Diencephalon (tissue), 1 donor: ENCODE measurements around the gene GMFB. TPM values are rescaled to one million over a fixed set of nuclear protein-coding genes. Genes with fewer than 3 reads are reported as not detected.

Source experiments
- total RNA-seq: library from RNA; depleted of rRNA; stranded (reverse); fragments of >200 nt; gene quantifications from one replicate; pipeline ENCODE4 v1.2.3, GENCODE V29; 2014

GMFB gene
- total RNA-seq = 241 TPM

GRCh38 chr14:54488646-54489317 is at the start of gene GMFB:
TSS of gene GMFB (minus strand) at chr14:54488980. CDS start at chr14:54488927, 53 bp downstream.

GRCh38 chr14:54509546-54510501 is 21.0 kb upstream of the GMFB start, which contains the start of gene CGRRF1:
TSS of gene CGRRF1 (plus strand) at chr14:54509906. CDS start at chr14:54509960, 54 bp downstream.

GRCh38 chr14:54440873-54441868 is 47.6 kb downstream of the GMFB start, which contains the start of gene CNIH1:
TSS of gene CNIH1 (minus strand) at chr14:54441374. CDS start at chr14:54441327, 47 bp downstream.

Other genes with a start within 250 kb of the GMFB start
- gene CDKN3, start 92.0 kb downstream of the GMFB start, total RNA-seq = 10.8 TPM
- gene CNIH1, start 47.6 kb downstream of the GMFB start, total RNA-seq = 54.4 TPM
- gene CGRRF1, start 20.9 kb upstream of the GMFB start, total RNA-seq = 23.8 TPM
- 24.2 TPM for gene SAMD4A, start 78.1 kb upstream of the GMFB start, total RNA-seq